GM21723 (cell line): ENCODE results near the gene CLEC16A.
A peak's percentile ranks its signal among the peaks of the same experiment; 100 is the strongest.
"Not testable (repeated sequence)": the region's sequence is repeated elsewhere in the genome, so short reads cannot be mapped to it uniquely, and the experiment has no call there.

Source experiments
- ATAC-seq: cut with Tn5 transposase; IDR thresholded peaks from one replicate; pipeline ENCODE4 v1.9.1; 2021; ENCODE audit warnings: mild to moderate bottlenecking, moderate library complexity; ENCODE audit not compliant: unreplicated experiment

CLEC16A gene

GRCh38 chr16:11092788-11093571 lies 148.6 kb downstream of the CLEC16A start:
- no peak for ATAC-seq

GRCh38 chr16:11093572-11094074 lies 149.3 kb downstream of the CLEC16A start:
- ATAC-seq: no peak

- peak; percentile 71 for ATAC-seq
These were observed 149.9 kb downstream of the CLEC16A start for GRCh38 chr16:11094075-11094856.

- peak; percentile 41 for ATAC-seq
These were observed 150.6 kb downstream of the CLEC16A start for GRCh38 chr16:11094857-11095565.

- ATAC-seq: no peak
These were observed 151.6 kb downstream of the CLEC16A start for GRCh38 chr16:11095935-11096334.

- ATAC-seq: no peak
These were observed 152.9 kb downstream of the CLEC16A start for GRCh38 chr16:11097094-11097786.

GRCh38 chr16:11097787-11098167 lies 153.4 kb downstream of the CLEC16A start:
- ATAC-seq: no peak

- ATAC-seq: no peak
These were observed 154.4 kb downstream of the CLEC16A start for GRCh38 chr16:11098601-11099390.

- no peak for ATAC-seq
These were observed 155.4 kb downstream of the CLEC16A start for GRCh38 chr16:11099672-11100205.

GRCh38 chr16:11100239-11100750 lies 155.9 kb downstream of the CLEC16A start:
- ATAC-seq: no peak

GRCh38 chr16:11101283-11101682 lies 156.9 kb downstream of the CLEC16A start:
- no peak for ATAC-seq

- no peak for ATAC-seq
These were observed 157.5 kb downstream of the CLEC16A start for GRCh38 chr16:11101695-11102522.

- ATAC-seq: no peak
These were observed 158.1 kb downstream of the CLEC16A start for GRCh38 chr16:11102523-11102898.

- ATAC-seq: not testable (repeated sequence)
These were observed 158.9 kb downstream of the CLEC16A start for GRCh38 chr16:11103301-11103700.

GRCh38 chr16:11104168-11105037 lies 160.0 kb downstream of the CLEC16A start:
- ATAC-seq: peak; percentile 22

- peak; percentile 79 for ATAC-seq
These were observed 160.9 kb downstream of the CLEC16A start for GRCh38 chr16:11105038-11105903.

- ATAC-seq: no peak
These were observed 162.4 kb downstream of the CLEC16A start for GRCh38 chr16:11106726-11107125.
